Stimulated activated naive B cell treated with anti-CD40 and anti-IgM and Interleukin-4, amounts not matched to agents 10 μg/mL and 1 μg/mL and 100 μg/mL, for 72 hours (primary cell): ENCODE measurements around the gene EGFR.

Experiments used
- ATAC-seq, 2 donors: fragments of 150-1000 bp; cut with Tn5 transposase; replicated peaks; 2 replicates each; pipeline ENCODE4 v1.10.0; 2021; ENCODE audit warnings: moderate library complexity in 1 of 2
- DNase-seq: peaks from one replicate; pipeline ENCODE4 v3.0.0; 2021
- H3K27ac Mint-ChIP-seq: one replicate; pipeline ENCODE4 v1.8.0; 2022; ENCODE audit warnings: mild to moderate bottlenecking, mixed read lengths
- H3K27me3 Mint-ChIP-seq, 2 donors: one replicate each; pipeline ENCODE4 v1.8.0; 2022; ENCODE audit warnings: mixed read lengths in 2 of 2
- H3K36me3 Mint-ChIP-seq, 2 donors: one replicate each; pipeline ENCODE4 v1.8.0; 2022; ENCODE audit warnings: mixed read lengths in 2 of 2, mild to moderate bottlenecking in 1 of 2
- H3K4me1 Mint-ChIP-seq, 2 donors: one replicate each; pipeline ENCODE4 v1.8.0; 2022; ENCODE audit warnings: mixed read lengths in 2 of 2, mild to moderate bottlenecking in 1 of 2
- H3K4me3 Mint-ChIP-seq, 2 donors: one replicate each; pipeline ENCODE4 v1.8.0; 2022; ENCODE audit warnings: mild to moderate bottlenecking in 2 of 2, mixed read lengths in 2 of 2, moderate library complexity in 1 of 2
- H3K9me3 Mint-ChIP-seq, 2 donors: one replicate each; pipeline ENCODE4 v1.8.0; 2022; ENCODE audit warnings: mixed read lengths in 2 of 2, mild to moderate bottlenecking in 1 of 2

Gene EGFR

GRCh38 chr7:55172881-55173609 lies 154.2 kb downstream of the EGFR start:
- Mint-ChIP-seq H3K27me3 (peaks cover 0 to 4% of the 10 kb centered on the region in 2 donors), H3K4me1 (no peaks in the 10 kb centered on the region), H3K4me3 (no peak overlapping the region), H3K9me3 (no peaks in the 10 kb centered on the region), H3K27ac (no peak overlapping the region), H3K36me3 (no peaks in the 10 kb centered on the region)
- no peak for DNase-seq
- no peak for ATAC-seq

DNA sequence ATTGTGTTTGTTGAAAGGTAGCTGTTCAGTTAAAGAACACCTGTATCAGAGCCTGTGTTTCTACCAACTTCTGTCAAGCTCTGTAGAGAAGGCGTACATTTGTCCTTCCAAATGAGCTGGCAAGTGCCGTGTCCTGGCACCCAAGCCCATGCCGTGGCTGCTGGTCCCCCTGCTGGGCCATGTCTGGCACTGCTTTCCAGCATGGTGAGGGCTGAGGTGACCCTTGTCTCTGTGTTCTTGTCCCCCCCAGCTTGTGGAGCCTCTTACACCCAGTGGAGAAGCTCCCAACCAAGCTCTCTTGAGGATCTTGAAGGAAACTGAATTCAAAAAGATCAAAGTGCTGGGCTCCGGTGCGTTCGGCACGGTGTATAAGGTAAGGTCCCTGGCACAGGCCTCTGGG lies 154.9 kb downstream of the EGFR start:
- no peak overlapping the region for H3K27ac Mint-ChIP-seq
- DNase-seq = no peak
- no peaks in the 10 kb centered on the region for H3K36me3 Mint-ChIP-seq
- no peak overlapping the region for H3K4me3 Mint-ChIP-seq
- ATAC-seq = no peak
- H3K27me3 Mint-ChIP-seq = peaks cover 0 to 4% of the 10 kb centered on the region in 2 donors
- H3K4me1 Mint-ChIP-seq = no peaks in the 10 kb centered on the region
- no peaks in the 10 kb centered on the region for H3K9me3 Mint-ChIP-seq

DNA sequence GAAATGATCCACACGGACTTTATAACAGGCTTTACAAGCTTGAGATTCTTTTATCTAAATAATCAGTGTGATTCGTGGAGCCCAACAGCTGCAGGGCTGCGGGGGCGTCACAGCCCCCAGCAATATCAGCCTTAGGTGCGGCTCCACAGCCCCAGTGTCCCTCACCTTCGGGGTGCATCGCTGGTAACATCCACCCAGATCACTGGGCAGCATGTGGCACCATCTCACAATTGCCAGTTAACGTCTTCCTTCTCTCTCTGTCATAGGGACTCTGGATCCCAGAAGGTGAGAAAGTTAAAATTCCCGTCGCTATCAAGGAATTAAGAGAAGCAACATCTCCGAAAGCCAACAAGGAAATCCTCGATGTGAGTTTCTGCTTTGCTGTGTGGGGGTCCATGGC lies 155.6 kb downstream of the EGFR start:
- DNase-seq (no peak), ATAC-seq (no peak)
- Mint-ChIP-seq H3K4me3 (no peak overlapping the region), H3K9me3 (no peaks in the 10 kb centered on the region), H3K27me3 (peaks cover 0 to 10% of the 10 kb centered on the region in 2 donors), H3K27ac (no peak overlapping the region), H3K36me3 (no peaks in the 10 kb centered on the region), H3K4me1 (no peaks in the 10 kb centered on the region)

- Mint-ChIP-seq H3K4me1 (no peaks in the 10 kb centered on the region), H3K27me3 (peaks cover 0 to 10% of the 10 kb centered on the region in 2 donors), H3K9me3 (no peaks in the 10 kb centered on the region), H3K27ac (no peak overlapping the region), H3K4me3 (no peak overlapping the region), H3K36me3 (no peaks in the 10 kb centered on the region)
- DNase-seq (no peak), ATAC-seq (no peak)
Measured at GRCh38 chr7:55174856-55175255, 156.0 kb downstream of the EGFR start.

DNA sequence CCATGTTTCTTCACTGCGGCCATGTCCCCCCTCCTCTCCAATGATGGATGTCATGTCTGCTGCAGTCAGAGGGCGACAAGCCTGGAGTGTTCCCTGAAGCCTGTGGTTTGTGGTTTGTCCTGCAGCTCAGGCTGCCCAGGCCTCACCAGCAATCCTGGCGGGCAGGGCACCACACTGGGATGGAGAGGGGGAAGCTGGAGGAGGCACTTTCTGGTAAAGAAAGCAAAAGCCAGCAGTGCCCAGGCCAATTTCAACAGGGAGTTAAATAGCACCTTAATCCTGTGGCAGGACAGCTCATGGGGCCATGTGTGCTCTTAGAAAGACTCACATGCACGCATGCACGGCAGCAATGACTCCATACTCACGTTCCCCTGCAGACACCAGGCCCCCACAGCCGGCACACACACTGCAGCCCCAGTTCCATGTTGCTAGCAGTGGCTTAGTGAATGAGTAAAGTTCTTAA lies 158.3 kb downstream of the EGFR start:
- Mint-ChIP-seq H3K27me3 (peaks cover 0 to 10% of the 10 kb centered on the region in 2 donors), H3K4me1 (no peaks in the 10 kb centered on the region), H3K4me3 (no peak overlapping the region), H3K27ac (no peak overlapping the region), H3K36me3 (no peaks in the 10 kb centered on the region), H3K9me3 (no peaks in the 10 kb centered on the region)
- ATAC-seq (no peak), DNase-seq (no peak)

- Mint-ChIP-seq H3K27ac (no peak overlapping the region), H3K4me1 (no peaks in the 10 kb centered on the region), H3K9me3 (no peaks in the 10 kb centered on the region), H3K27me3 (peaks cover 0 to 10% of the 10 kb centered on the region in 2 donors), H3K36me3 (no peaks in the 10 kb centered on the region), H3K4me3 (no peak overlapping the region)
- ATAC-seq = no peak
- no peak for DNase-seq
Measured at GRCh38 chr7:55177589-55178261, 158.9 kb downstream of the EGFR start.

DNA sequence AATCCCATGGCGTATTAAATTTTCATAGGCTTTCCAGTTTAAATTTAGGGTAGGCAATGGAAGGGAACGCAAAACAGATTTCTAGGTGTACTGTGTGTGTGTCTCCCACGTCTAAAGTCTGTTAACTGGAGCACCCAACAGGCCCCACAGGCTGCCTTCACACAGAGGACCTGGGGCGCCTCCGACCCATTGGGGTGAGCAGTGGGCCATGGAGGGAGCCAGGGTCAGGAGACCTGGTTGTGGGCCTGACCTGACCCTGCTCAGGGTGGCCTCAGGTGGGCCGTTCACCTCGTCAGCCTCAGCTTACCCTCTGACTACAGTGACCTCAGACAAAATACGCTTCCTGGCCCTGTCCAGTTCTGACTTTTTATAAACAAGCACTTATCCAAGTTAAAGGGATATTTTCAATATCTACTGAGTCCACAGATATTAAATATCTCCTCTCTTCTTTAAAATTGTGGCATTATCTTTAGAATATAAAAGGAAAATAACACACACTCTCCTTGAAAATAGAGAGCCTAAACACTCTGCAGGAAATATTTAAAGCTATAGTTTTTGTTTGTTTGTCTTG lies 159.6 kb downstream of the EGFR start:
- H3K27me3 Mint-ChIP-seq = peaks cover 0 to 10% of the 10 kb centered on the region in 2 donors
- H3K36me3 Mint-ChIP-seq = no peaks in the 10 kb centered on the region
- no peak overlapping the region for H3K4me3 Mint-ChIP-seq
- DNase-seq (no peak), ATAC-seq (no peak)
- no peaks in the 10 kb centered on the region for H3K4me1 Mint-ChIP-seq
- no peak overlapping the region for H3K27ac Mint-ChIP-seq
- no peaks in the 10 kb centered on the region for H3K9me3 Mint-ChIP-seq

- Mint-ChIP-seq H3K4me1 (no peaks in the 10 kb centered on the region), H3K9me3 (no peaks in the 10 kb centered on the region), H3K27me3 (peaks cover 0 to 10% of the 10 kb centered on the region in 2 donors), H3K27ac (no peak overlapping the region), H3K4me3 (no peak overlapping the region), H3K36me3 (no peaks in the 10 kb centered on the region)
- ATAC-seq = no peak
- no peak for DNase-seq
Measured at GRCh38 chr7:55178863-55179773, 160.3 kb downstream of the EGFR start.

- H3K4me1 Mint-ChIP-seq = no peaks in the 10 kb centered on the region
- no peak for DNase-seq
- no peak overlapping the region for H3K27ac Mint-ChIP-seq
- H3K27me3 Mint-ChIP-seq = peaks cover 0 to 10% of the 10 kb centered on the region in 2 donors
- H3K4me3 Mint-ChIP-seq = no peak overlapping the region
- no peaks in the 10 kb centered on the region for H3K36me3 Mint-ChIP-seq
- ATAC-seq = no peak
- H3K9me3 Mint-ChIP-seq = no peaks in the 10 kb centered on the region
Measured at GRCh38 chr7:55179931-55180682, 161.3 kb downstream of the EGFR start.

DNA sequence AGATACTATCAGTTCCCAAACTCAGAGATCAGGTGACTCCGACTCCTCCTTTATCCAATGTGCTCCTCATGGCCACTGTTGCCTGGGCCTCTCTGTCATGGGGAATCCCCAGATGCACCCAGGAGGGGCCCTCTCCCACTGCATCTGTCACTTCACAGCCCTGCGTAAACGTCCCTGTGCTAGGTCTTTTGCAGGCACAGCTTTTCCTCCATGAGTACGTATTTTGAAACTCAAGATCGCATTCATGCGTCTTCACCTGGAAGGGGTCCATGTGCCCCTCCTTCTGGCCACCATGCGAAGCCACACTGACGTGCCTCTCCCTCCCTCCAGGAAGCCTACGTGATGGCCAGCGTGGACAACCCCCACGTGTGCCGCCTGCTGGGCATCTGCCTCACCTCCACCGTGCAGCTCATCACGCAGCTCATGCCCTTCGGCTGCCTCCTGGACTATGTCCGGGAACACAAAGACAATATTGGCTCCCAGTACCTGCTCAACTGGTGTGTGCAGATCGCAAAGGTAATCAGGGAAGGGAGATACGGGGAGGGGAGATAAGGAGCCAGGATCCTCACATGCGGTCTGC lies 162.2 kb downstream of the EGFR start:
- Mint-ChIP-seq H3K4me1 (no peaks in the 10 kb centered on the region), H3K36me3 (no peaks in the 10 kb centered on the region), H3K4me3 (no peak overlapping the region), H3K9me3 (no peaks in the 10 kb centered on the region), H3K27me3 (peaks cover 0 to 10% of the 10 kb centered on the region in 2 donors), H3K27ac (no peak overlapping the region)
- ATAC-seq (no peak), DNase-seq (no peak)

DNA sequence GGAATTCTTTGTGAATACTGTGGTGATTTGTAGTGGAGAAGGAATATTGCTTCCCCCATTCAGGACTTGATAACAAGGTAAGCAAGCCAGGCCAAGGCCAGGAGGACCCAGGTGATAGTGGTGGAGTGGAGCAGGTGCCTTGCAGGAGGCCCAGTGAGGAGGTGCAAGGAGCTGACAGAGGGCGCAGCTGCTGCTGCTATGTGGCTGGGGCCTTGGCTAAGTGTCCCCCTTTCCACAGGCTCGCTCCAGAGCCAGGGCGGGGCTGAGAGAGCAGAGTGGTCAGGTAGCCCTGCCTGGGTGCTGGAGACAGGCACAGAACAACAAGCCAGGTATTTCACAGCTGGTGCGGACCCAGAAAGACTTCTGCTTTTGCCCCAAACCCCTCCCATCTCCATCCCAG lies 162.9 kb downstream of the EGFR start:
- Mint-ChIP-seq H3K27ac (no peak overlapping the region), H3K9me3 (peaks cover 0 to 1% of the 10 kb centered on the region in 2 donors), H3K27me3 (peaks cover 0 to 15% of the 10 kb centered on the region in 2 donors), H3K4me1 (no peaks in the 10 kb centered on the region), H3K4me3 (no peak overlapping the region), H3K36me3 (no peaks in the 10 kb centered on the region)
- no peak for DNase-seq
- ATAC-seq = no peak

DNA sequence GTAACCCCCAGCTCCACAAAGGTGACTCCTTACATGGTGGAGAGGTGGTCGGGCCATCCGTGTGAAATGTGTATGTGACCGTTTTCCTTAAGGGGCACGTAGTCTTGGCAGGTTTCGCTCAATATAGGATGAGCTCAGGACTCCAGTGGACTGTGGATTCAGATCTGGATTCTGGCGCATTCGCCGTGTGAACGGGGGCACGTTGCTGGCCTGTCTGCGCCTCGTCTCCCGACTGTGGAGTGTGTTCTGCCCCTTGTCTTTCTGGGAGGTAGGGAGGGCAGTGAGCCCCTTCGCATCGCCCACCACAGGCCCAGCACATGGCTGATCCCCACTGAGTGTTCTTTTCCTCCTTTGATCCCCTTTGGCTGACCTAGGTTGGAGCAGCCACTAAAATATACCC lies 165.1 kb downstream of the EGFR start:
- Mint-ChIP-seq H3K27me3 (peaks cover 0 to 25% of the 10 kb centered on the region in 2 donors), H3K36me3 (no peaks in the 10 kb centered on the region), H3K27ac (no peak overlapping the region), H3K9me3 (peaks cover 0 to 2% of the 10 kb centered on the region in 2 donors), H3K4me1 (no peaks in the 10 kb centered on the region), H3K4me3 (no peak overlapping the region)
- no peak for ATAC-seq
- no peak for DNase-seq

DNA sequence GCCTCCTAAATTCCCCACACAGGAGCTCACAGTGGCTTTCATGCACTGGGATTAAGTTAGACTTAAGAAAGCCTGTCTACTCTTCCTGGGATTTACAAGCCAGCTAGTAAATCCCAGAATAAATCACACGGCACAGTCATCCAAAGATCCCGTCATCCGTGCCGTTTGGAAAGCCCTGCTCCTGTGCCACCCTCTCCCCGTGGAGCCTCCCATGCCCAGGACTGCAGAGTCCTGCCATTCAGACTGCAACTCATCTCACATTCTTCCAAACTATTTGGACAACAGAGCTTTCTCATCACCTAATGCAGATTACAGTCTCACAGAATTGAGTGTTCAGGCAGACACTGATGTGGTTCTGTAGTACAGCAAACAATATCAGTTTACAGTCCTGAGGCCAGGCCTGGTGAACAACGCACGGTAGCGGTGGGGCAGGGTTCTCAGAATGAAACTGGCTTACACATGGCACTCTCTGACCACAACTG lies 166.5 kb downstream of the EGFR start:
- no peaks in the 10 kb centered on the region for H3K4me1 Mint-ChIP-seq
- no peak for DNase-seq
- H3K27me3 Mint-ChIP-seq = peaks cover 0 to 26% of the 10 kb centered on the region in 2 donors
- no peak overlapping the region for H3K4me3 Mint-ChIP-seq
- no peak for ATAC-seq
- H3K9me3 Mint-ChIP-seq = peaks cover 0 to 2% of the 10 kb centered on the region in 2 donors
- no peaks in the 10 kb centered on the region for H3K36me3 Mint-ChIP-seq
- H3K27ac Mint-ChIP-seq = no peak overlapping the region
